GM18873 (cell line): Measurements from ENCODE around the gene IDS.
"Not testable (repeated sequence)": the region's sequence is repeated elsewhere in the genome, so short reads cannot be mapped to it uniquely, and the experiment has no call there.

Experiments
- ATAC-seq: cut with Tn5 transposase; IDR thresholded peaks from one replicate; pipeline ENCODE4 v1.9.1; 2021; ENCODE audit warnings: mild to moderate bottlenecking, moderate library complexity, moderate number of reproducible peaks; ENCODE audit not compliant: unreplicated experiment, low FRiP score

IDS gene

GRCh38 chrX:149527705-149528104, 22.6 kb upstream of the IDS start:
- ATAC-seq = peak; percentile 27

GRCh38 chrX:149526318-149527033, 21.4 kb upstream of the IDS start:
- ATAC-seq = not testable (repeated sequence)

- ATAC-seq = peak; percentile 39
Measured at GRCh38 chrX:149525903-149526302, 20.8 kb upstream of the IDS start.

GRCh38 chrX:149525389-149525788, 20.3 kb upstream of the IDS start:
- peak; percentile 91 for ATAC-seq

GRCh38 chrX:149522916-149523315, 17.8 kb upstream of the IDS start:
- ATAC-seq = no peak

- no peak for ATAC-seq
Measured at GRCh38 chrX:149521438-149521837, 16.3 kb upstream of the IDS start.

GRCh38 chrX:149520636-149521277, 15.7 kb upstream of the IDS start:
- ATAC-seq = not testable (repeated sequence)

- ATAC-seq = no peak
Measured at GRCh38 chrX:149518236-149518635, 13.1 kb upstream of the IDS start.

GRCh38 chrX:149517308-149517707, 12.2 kb upstream of the IDS start:
- no peak for ATAC-seq

- no peak for ATAC-seq
Measured at GRCh38 chrX:149516604-149517003, 11.5 kb upstream of the IDS start.

GRCh38 chrX:149515954-149516602, 11.0 kb upstream of the IDS start:
- no peak for ATAC-seq

- ATAC-seq = no peak
Measured at GRCh38 chrX:149513825-149514428, 8.8 kb upstream of the IDS start.

- ATAC-seq = no peak
Measured at GRCh38 chrX:149512225-149512885, 7.2 kb upstream of the IDS start.

GRCh38 chrX:149511081-149511480, 6.0 kb upstream of the IDS start:
- no peak for ATAC-seq

- ATAC-seq = no peak
Measured at GRCh38 chrX:149510386-149510785, 5.3 kb upstream of the IDS start.

GRCh38 chrX:149508467-149508866, 3.4 kb upstream of the IDS start:
- ATAC-seq = no peak

- no peak for ATAC-seq
Measured at GRCh38 chrX:149506349-149506748, 1.2 kb upstream of the IDS start.

GRCh38 chrX:149505671-149506070, 565 bp upstream of the IDS start:
- ATAC-seq = no peak

- ATAC-seq = peak; percentile 34
Measured at GRCh38 chrX:149504226-149504914, 736 bp downstream of the IDS start.

GRCh38 chrX:149503446-149503845, 1.7 kb downstream of the IDS start:
- peak; percentile 70 for ATAC-seq
